Cardiac fibroblast (primary cell): ENCODE data around the gene ZBTB7C.
A peak's percentile ranks its signal among the peaks of the same experiment; 100 is the strongest.

Experiments used
- DNase-seq, 2 donors: peaks; one replicate each; pipeline versions ENCODE4 v3.0.0 to v3.0.0-alpha.2; 2010; ENCODE audit warnings: low read depth in 2 of 2
- H3K4me3 ChIP-seq, 2 donors: replicated peaks in 1 of 2; 1 replicate in 1 of 2; 2 replicates in 1 of 2; pipeline ENCODE4 v1.5.1; 2011; ENCODE audit warnings: low read depth in 2 of 2, low read length in 2 of 2, mild to moderate bottlenecking in 2 of 2, moderate library complexity in 1 of 2
- CTCF ChIP-seq: IDR thresholded peaks from one replicate; pipeline ENCODE4 v1.5.1; 2011; ENCODE audit warnings: low read depth, mild to moderate bottlenecking, low read length, inconsistent platforms

Gene ZBTB7C

GRCh38 chr18:48393170-48393569 is 16.0 kb downstream of the ZBTB7C start:
- no peak overlapping the region for H3K4me3 ChIP-seq
- no peak for DNase-seq
- no peak for TF ChIP-seq CTCF

- H3K4me3 ChIP-seq, result no peak overlapping the region
- peak in 1 of 2 donors; percentile 27 for DNase-seq
- no peak for TF ChIP-seq CTCF
Measured at GRCh38 chr18:48392268-48392667, 16.9 kb downstream of the ZBTB7C start.

- TF ChIP-seq CTCF, result no peak
- no peak overlapping the region for H3K4me3 ChIP-seq
- DNase-seq, result peak in 1 of 2 donors; percentile 7
Measured at GRCh38 chr18:48391868-48392267, 17.3 kb downstream of the ZBTB7C start.

- DNase-seq, result no peak
- no peak overlapping the region for H3K4me3 ChIP-seq
- TF ChIP-seq CTCF, result no peak
Measured at GRCh38 chr18:48390641-48391040, 18.5 kb downstream of the ZBTB7C start.

GRCh38 chr18:48388478-48388877 is 20.7 kb downstream of the ZBTB7C start:
- no peak for DNase-seq
- no peak for TF ChIP-seq CTCF
- H3K4me3 ChIP-seq, result no peak overlapping the region

- no peak overlapping the region for H3K4me3 ChIP-seq
- DNase-seq, result no peak
- no peak for TF ChIP-seq CTCF
Measured at GRCh38 chr18:48387300-48387699, 21.9 kb downstream of the ZBTB7C start.

GRCh38 chr18:48385596-48385995 is 23.6 kb downstream of the ZBTB7C start:
- DNase-seq, result no peak
- no peak for TF ChIP-seq CTCF
- no peak overlapping the region for H3K4me3 ChIP-seq
